ENCODE results near the gene MGAT5.
A peak's percentile ranks its signal among the peaks of the same experiment; 100 is the strongest.

The MGAT5 gene

DNA sequence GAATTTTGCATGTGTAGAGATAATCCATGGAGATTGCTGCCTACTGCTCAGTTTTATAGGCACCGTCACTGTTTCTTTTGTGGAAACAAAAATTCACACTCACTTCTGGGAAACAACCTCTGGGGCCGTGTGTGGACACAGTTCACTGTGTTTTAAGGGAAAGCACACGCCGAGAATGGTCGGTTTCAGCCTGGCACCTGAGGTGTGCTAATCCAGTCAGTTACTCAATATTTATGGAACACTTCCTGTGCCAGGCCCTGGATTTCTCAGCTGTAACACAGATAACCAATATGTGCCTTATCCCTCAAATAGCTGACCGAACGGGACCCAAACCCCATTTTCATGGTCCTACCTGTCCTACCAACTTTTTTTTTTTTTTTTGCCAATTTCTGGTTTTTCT is 179.6 kb downstream of the MGAT5 start:
- no peaks in the 10 kb centered on the region for H3K27me3 Mint-ChIP-seq
- peaks cover 5% of the 10 kb centered on the region for H3K4me1 Mint-ChIP-seq
- no peak overlapping the region for H3K4me3 Mint-ChIP-seq
- peaks cover 47% of the 10 kb centered on the region for H3K36me3 Mint-ChIP-seq
- ATAC-seq: no peak
- no peak overlapping the region for H3K27ac Mint-ChIP-seq
- H3K9me3 Mint-ChIP-seq: no peaks in the 10 kb centered on the region

GRCh38 chr2:134433979-134434378 is 180.1 kb downstream of the MGAT5 start:
- H3K4me1 Mint-ChIP-seq: peaks cover 5% of the 10 kb centered on the region
- no peak overlapping the region for H3K27ac Mint-ChIP-seq
- no peaks in the 10 kb centered on the region for H3K27me3 Mint-ChIP-seq
- H3K36me3 Mint-ChIP-seq: peaks cover 45% of the 10 kb centered on the region
- ATAC-seq: no peak
- no peaks in the 10 kb centered on the region for H3K9me3 Mint-ChIP-seq
- no peak overlapping the region for H3K4me3 Mint-ChIP-seq

GRCh38 chr2:134435505-134435904 is 181.6 kb downstream of the MGAT5 start:
- H3K4me3 Mint-ChIP-seq: no peak overlapping the region
- no peaks in the 10 kb centered on the region for H3K9me3 Mint-ChIP-seq
- no peak for ATAC-seq
- H3K36me3 Mint-ChIP-seq: peaks cover 50% of the 10 kb centered on the region
- H3K27ac Mint-ChIP-seq: peak overlapping the region; percentile 2
- H3K27me3 Mint-ChIP-seq: no peaks in the 10 kb centered on the region
- H3K4me1 Mint-ChIP-seq: peaks cover 5% of the 10 kb centered on the region

DNA sequence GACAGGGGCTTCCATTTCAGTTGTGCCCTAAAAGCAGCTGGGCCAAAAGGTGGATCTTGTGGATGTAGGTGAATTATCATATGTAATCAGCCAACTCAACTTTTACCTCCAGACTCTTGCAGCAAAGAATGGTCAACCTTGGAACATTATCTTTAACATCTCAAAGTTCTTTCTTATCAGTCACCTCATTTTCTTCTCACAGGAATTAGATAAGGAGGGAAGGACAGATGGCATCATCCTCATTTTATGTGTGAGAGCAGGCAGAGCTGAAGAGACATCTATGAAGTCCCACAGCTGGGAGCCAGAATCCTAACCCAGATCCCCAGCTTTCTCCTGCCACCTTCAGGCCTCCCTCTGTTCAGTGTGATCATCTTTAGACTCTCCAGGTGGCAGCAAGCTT is 182.1 kb downstream of the MGAT5 start:
- H3K36me3 Mint-ChIP-seq: peaks cover 47% of the 10 kb centered on the region
- ATAC-seq: no peak
- no peaks in the 10 kb centered on the region for H3K9me3 Mint-ChIP-seq
- peaks cover 5% of the 10 kb centered on the region for H3K4me1 Mint-ChIP-seq
- no peak overlapping the region for H3K27ac Mint-ChIP-seq
- H3K27me3 Mint-ChIP-seq: no peaks in the 10 kb centered on the region
- H3K4me3 Mint-ChIP-seq: no peak overlapping the region

DNA sequence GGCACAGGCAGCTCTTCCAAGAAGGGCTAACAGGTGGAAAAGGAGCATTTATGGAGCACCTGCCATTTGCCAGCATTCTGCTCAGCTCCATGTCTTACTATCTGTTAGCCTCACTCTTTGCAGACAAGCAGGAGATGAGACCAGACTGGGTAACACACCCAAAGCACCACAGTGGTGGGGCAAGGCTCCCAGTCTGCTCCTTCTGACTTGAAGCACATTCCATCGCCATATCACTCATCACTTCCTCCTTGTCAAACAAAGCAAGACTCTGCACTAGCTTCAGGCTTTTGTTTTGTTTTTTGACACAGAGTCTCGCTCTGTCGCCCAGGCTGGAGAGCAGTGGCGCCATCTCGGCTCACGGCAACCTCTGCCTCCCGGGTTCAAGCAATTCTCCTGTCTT is 182.8 kb downstream of the MGAT5 start:
- Mint-ChIP-seq H3K4me1 (peaks cover 5% of the 10 kb centered on the region), H3K9me3 (no peaks in the 10 kb centered on the region), H3K27me3 (no peaks in the 10 kb centered on the region), H3K36me3 (peaks cover 51% of the 10 kb centered on the region), H3K27ac (no peak overlapping the region), H3K4me3 (no peak overlapping the region)
- ATAC-seq: no peak

DNA sequence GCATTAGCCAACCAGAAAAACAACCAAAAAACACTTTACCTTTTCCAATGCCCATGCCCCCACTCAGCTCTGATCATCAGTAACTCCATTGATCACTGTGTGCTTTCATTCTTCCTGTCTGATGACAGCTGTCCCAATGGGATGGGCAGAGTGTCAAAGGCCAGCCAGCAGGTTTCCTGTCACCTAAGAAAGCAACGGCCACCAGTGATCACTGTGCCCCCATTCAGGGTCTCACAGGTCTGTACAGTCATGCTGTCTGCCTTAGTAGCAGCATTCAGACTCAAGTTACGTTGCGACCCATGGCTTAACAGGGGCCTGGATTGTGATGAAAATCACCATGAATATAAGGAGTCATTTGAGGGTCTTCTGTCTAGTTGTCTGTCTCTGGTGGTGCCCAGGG is 184.5 kb downstream of the MGAT5 start:
- Mint-ChIP-seq H3K4me3 (no peak overlapping the region), H3K36me3 (peaks cover 59% of the 10 kb centered on the region), H3K27me3 (no peaks in the 10 kb centered on the region), H3K27ac (peak overlapping the region; percentile 21), H3K9me3 (no peaks in the 10 kb centered on the region), H3K4me1 (peaks cover 5% of the 10 kb centered on the region)
- ATAC-seq: no peak

- no peak for ATAC-seq
- Mint-ChIP-seq H3K9me3 (no peaks in the 10 kb centered on the region), H3K4me1 (no peaks in the 10 kb centered on the region), H3K27ac (peak overlapping the region; percentile 33), H3K4me3 (no peak overlapping the region), H3K27me3 (no peaks in the 10 kb centered on the region), H3K36me3 (peaks cover 39% of the 10 kb centered on the region)
Observed at GRCh38 chr2:134440336-134440909, 186.6 kb downstream of the MGAT5 start.

DNA sequence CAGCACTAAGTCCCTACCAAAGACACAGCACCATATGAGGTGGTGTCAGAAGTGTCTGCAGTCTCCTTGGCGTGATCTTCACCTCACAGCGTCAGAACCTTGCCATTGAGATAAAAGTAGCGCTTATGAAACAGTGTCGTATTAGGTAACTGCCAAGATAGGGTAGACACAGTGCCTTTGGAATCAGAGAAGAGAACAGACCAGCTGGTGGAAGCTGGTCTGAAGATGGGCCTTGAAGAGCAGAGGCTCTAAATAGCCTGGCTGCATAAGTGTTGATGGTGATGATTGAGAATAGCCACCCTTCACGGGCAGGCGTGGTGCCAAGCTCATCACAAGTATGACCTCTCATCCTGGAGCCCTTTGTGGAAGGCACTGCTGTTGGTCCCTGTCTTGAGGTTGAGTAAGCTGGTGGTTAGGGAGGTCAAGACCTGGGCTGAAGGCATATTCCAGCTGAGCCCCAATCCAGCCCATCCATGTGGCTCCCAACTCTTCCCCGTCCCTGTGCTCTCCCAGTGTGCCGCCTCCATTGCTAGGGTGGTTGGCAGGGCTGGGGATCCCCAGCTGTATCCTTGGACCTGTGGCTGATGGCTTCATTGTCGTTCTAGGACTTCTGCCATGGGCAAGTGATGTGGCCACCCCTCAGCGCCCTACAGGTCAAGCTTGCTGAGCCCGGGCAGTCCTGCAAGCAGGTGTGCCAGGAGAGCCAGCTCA is 187.4 kb downstream of the MGAT5 start:
- no peak overlapping the region for H3K4me3 Mint-ChIP-seq
- no peak for ATAC-seq
- H3K4me1 Mint-ChIP-seq: no peaks in the 10 kb centered on the region
- no peaks in the 10 kb centered on the region for H3K9me3 Mint-ChIP-seq
- H3K27ac Mint-ChIP-seq: no peak overlapping the region
- peaks cover 38% of the 10 kb centered on the region for H3K36me3 Mint-ChIP-seq
- H3K27me3 Mint-ChIP-seq: no peaks in the 10 kb centered on the region

- no peaks in the 10 kb centered on the region for H3K9me3 Mint-ChIP-seq
- H3K27ac Mint-ChIP-seq: no peak overlapping the region
- no peaks in the 10 kb centered on the region for H3K27me3 Mint-ChIP-seq
- ATAC-seq: no peak
- no peaks in the 10 kb centered on the region for H3K4me1 Mint-ChIP-seq
- H3K36me3 Mint-ChIP-seq: peaks cover 54% of the 10 kb centered on the region
- H3K4me3 Mint-ChIP-seq: no peak overlapping the region
Observed at GRCh38 chr2:134443814-134444480, 190.1 kb downstream of the MGAT5 start.

- peaks cover 2% of the 10 kb centered on the region for H3K4me1 Mint-ChIP-seq
- peaks cover 56% of the 10 kb centered on the region for H3K36me3 Mint-ChIP-seq
- peak overlapping the region; percentile 37 for H3K27ac Mint-ChIP-seq
- no peak overlapping the region for H3K4me3 Mint-ChIP-seq
- no peaks in the 10 kb centered on the region for H3K9me3 Mint-ChIP-seq
- no peak for ATAC-seq
- H3K27me3 Mint-ChIP-seq: no peaks in the 10 kb centered on the region
Observed at GRCh38 chr2:134445116-134445515, 191.2 kb downstream of the MGAT5 start.

GRCh38 chr2:134445985-134446382 is 192.1 kb downstream of the MGAT5 start:
- Mint-ChIP-seq H3K9me3 (no peaks in the 10 kb centered on the region), H3K27ac (peak overlapping the region; percentile 37), H3K36me3 (peaks cover 53% of the 10 kb centered on the region), H3K4me1 (peaks cover 11% of the 10 kb centered on the region), H3K4me3 (no peak overlapping the region), H3K27me3 (no peaks in the 10 kb centered on the region)
- no peak for ATAC-seq

DNA sequence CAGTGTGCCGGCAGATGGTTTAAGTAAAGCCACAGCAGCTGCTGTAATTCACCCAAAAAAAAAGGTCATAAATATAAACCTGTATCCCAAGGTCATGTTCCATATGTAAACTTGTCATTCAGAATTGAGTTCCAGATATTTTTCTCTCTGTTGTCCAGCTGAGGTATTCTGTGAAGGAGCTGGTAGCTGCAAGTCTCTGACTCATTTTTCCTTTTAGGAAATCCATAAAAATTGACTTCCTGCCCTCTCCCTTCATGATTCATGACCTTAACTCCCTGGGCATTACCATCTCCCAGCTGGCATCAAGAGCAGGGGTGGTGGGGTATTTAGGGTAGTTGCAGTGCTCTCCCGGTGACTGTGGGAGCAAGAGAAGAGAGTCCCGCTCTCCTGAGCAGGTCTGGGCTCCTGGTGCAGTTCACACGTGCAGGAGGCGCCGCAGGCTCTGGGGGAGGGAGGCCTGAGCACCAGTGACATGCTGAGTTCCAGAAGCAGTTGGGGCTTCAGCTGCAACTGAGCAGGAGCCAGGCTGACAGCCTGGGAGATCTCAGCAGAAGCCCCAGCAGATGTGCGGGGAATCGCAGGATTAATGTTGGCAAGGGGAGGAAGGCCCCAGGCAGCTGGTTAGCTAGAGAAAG is 192.6 kb downstream of the MGAT5 start:
- Mint-ChIP-seq H3K4me1 (peaks cover 15% of the 10 kb centered on the region), H3K27me3 (no peaks in the 10 kb centered on the region), H3K9me3 (no peaks in the 10 kb centered on the region), H3K4me3 (no peak overlapping the region), H3K27ac (peak overlapping the region; percentile 56), H3K36me3 (peaks cover 48% of the 10 kb centered on the region)
- no peak for ATAC-seq

DNA sequence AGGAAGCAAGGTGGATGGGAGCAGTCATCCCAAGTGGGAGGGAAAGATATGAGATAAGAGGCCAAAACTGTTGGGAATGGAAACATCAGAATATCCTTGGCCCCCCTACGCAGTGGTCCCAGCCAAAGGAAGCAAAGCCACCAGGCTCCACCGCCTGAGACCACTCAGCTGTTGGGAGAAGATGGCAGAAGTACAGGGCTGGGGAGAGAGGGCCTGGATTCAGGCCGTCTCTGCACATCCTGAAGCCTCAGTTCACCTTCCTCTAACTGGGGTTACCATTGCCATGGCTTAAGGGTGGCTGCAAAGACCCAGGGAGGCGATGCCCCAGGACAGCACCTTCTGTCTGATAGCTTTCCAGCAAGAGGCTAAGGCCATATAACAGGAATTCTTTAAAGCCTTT is 193.8 kb downstream of the MGAT5 start:
- ATAC-seq: no peak
- Mint-ChIP-seq H3K4me1 (peaks cover 15% of the 10 kb centered on the region), H3K4me3 (no peak overlapping the region), H3K27me3 (no peaks in the 10 kb centered on the region), H3K36me3 (peaks cover 37% of the 10 kb centered on the region), H3K9me3 (no peaks in the 10 kb centered on the region), H3K27ac (peak overlapping the region; percentile 56)

DNA sequence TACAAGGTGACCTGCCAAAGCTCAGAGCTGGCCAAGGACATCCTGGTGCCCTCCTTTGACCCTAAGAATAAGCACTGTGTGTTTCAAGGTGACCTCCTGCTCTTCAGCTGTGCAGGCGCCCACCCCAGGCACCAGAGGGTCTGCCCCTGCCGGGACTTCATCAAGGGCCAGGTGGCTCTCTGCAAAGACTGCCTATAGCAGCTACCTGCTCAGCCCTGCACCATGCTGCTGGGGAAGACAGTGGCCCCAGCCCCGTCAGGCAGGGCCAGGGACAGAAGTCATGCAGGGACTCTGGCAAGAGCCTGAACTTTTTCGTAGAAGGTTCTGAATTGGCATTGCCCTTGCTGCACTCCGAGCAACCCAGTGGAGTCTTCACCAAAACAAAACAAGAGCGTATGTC is 194.8 kb downstream of the MGAT5 start:
- peaks cover 15% of the 10 kb centered on the region for H3K4me1 Mint-ChIP-seq
- peak overlapping the region; percentile 14 for H3K27ac Mint-ChIP-seq

DNA sequence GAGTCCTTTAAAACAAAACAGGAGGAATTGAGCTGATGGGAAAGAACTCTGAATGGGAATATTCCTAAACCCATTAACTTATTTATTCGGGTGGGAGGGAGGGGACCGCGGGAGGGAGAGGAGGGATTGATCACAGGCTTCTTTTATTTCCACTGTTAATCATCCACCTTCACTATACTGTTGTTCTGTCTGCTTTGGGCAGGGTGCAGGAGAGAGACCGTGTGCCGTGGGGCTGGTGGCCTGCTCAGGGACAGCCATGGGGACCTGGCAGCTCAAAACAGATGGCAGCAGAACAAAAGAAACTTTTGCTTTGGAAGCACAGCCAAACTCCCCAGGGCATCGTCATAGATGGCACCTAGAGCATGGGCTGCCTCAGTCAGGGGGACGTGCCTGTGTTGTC is 195.3 kb downstream of the MGAT5 start:
- H3K27ac Mint-ChIP-seq: no peak overlapping the region
- no peak overlapping the region for H3K4me3 Mint-ChIP-seq
- ATAC-seq: no peak
- no peaks in the 10 kb centered on the region for H3K27me3 Mint-ChIP-seq
- H3K4me1 Mint-ChIP-seq: peaks cover 15% of the 10 kb centered on the region
- no peaks in the 10 kb centered on the region for H3K9me3 Mint-ChIP-seq
- H3K36me3 Mint-ChIP-seq: peaks cover 31% of the 10 kb centered on the region

More for the DNA sequence above, 194.8 kb downstream of the MGAT5 start:
- ATAC-seq: no peak
- no peak overlapping the region for H3K4me3 Mint-ChIP-seq
- no peaks in the 10 kb centered on the region for H3K9me3 Mint-ChIP-seq
- peaks cover 31% of the 10 kb centered on the region for H3K36me3 Mint-ChIP-seq
- H3K27me3 Mint-ChIP-seq: no peaks in the 10 kb centered on the region
